H1 (cell line): Measurements from ENCODE around the gene SHH. TPM values are rescaled to one million over a fixed set of nuclear protein-coding genes. Genes with fewer than 3 reads are reported as not detected.

Source experiments
- CHD7 ChIP-seq: fragments of 300-600 bp; sonication (generic); IDR thresholded peaks from 2 replicates; pipeline ENCODE4 v1.7.1; 2012; ENCODE audit warnings: low read length, moderate library complexity, mild to moderate bottlenecking, inconsistent platforms; ENCODE audit not compliant: insufficient replicate concordance
- EZH2 ChIP-seq: fragments of 200-600 bp; sonication (generic); IDR thresholded peaks from 2 replicates; pipeline ENCODE4 v1.7.1; 2012; ENCODE audit warnings: low read depth, mild to moderate bottlenecking, moderate library complexity, low read length, inconsistent platforms; ENCODE audit not compliant: severe bottlenecking
- MAX ChIP-seq: IDR thresholded peaks from 2 replicates; pipeline ENCODE4 v1.6.1; 2012; ENCODE audit warnings: inconsistent platforms
- SUZ12 ChIP-seq: fragments of 200-600 bp; sonication (generic); IDR thresholded peaks from 2 replicates; pipeline ENCODE4 v1.6.1; 2012; ENCODE audit warnings: mild to moderate bottlenecking, inconsistent platforms, low read length, moderate library complexity, mixed read lengths
- polyA plus RNA-seq, 7 experiments: library from polyadenylated mRNA; depleted of rRNA in 3 of 7; stranded (reverse) in 5 of 7; unstranded in 2 of 7; fragments of >200 nt in 5 of 7; fragments of 200-250 nt in 2 of 7; gene quantifications; 1 replicate in 5 of 7; 2 replicates in 1 of 7; 4 replicates in 1 of 7; pipeline versions ENCODE4 v1.2.1 to v1.2.3, GENCODE V29; 2011 to 2013; ENCODE audit warnings: missing spikeins in 2 of 7, mixed read lengths in 2 of 7
- total RNA-seq: library from RNA; stranded (reverse); fragmentation: NEBNext Ultra II Directional; extraction: Animal tissue kit (Norgen Biotek cat#: 25700); gene quantifications from 2 replicates; pipeline ENCODE4 v1.2.1, GENCODE V29; 2021

The SHH gene
- total and polyA plus RNA-seq, 2 of the 8 experiments (the other 6 are each of a cell fraction or from before 2014, with no cell fraction given), result not detected

GRCh38 chr7:155793720-155794119, 18.5 kb downstream of the SHH start (continued):
- TF ChIP-seq CHD7 (no peak), EZH2 (no peak), MAX (no peak), SUZ12 (no peak)
